Neural progenitor cell (in vitro differentiated cells): ENCODE data around the gene C17orf100. TPM values are rescaled to one million over a fixed set of nuclear protein-coding genes. Genes with fewer than 3 reads are reported as not detected.

Experiments used
- DNase-seq: peaks from one replicate; pipeline ENCODE4 v3.0.0-alpha.2; 2016; ENCODE audit warnings: low spot score
- H2AFZ ChIP-seq: fragments of 200-600 bp; sonication (generic); replicated peaks from 2 replicates; pipeline ENCODE4 v1.6.1; 2016; ENCODE audit warnings: antibody characterized with exemption
- H3F3A ChIP-seq: fragments of 200-600 bp; sonication (generic); 2 replicates; pipeline ENCODE4 v1.6.1; 2016; ENCODE audit warnings: antibody characterized with exemption, low read depth
- H3K27ac ChIP-seq: fragments of 200-600 bp; sonication (generic); 2 replicates; pipeline ENCODE4 v1.5.1; 2016; ENCODE audit warnings: mild to moderate bottlenecking
- H3K27me3 ChIP-seq: fragments of 200-600 bp; sonication (generic); 2 replicates; pipeline ENCODE4 v1.6.1; 2016; ENCODE audit warnings: mild to moderate bottlenecking, moderate library complexity
- H3K36me3 ChIP-seq: fragments of 200-600 bp; sonication (generic); 2 replicates; pipeline ENCODE4 v1.5.1; 2016
- H3K4me1 ChIP-seq: fragments of 200-600 bp; sonication (generic); 2 replicates; pipeline ENCODE4 v1.6.1; 2016; ENCODE audit warnings: mixed run types
- H3K4me2 ChIP-seq: fragments of 200-600 bp; sonication (generic); 2 replicates; pipeline ENCODE4 v1.6.1; 2016
- H3K4me3 ChIP-seq: fragments of 200-600 bp; sonication (generic); 2 replicates; pipeline ENCODE4 v1.5.1; 2016
- H3K79me2 ChIP-seq: fragments of 200-600 bp; sonication (generic); 2 replicates; pipeline ENCODE4 v1.6.1; 2016; ENCODE audit warnings: low read depth
- H3K9ac ChIP-seq: fragments of 200-600 bp; sonication (generic); 2 replicates; pipeline ENCODE4 v1.6.1; 2016
- H3K9me3 ChIP-seq: fragments of 200-600 bp; sonication (generic); 2 replicates; pipeline ENCODE4 v1.5.1; 2016; ENCODE audit warnings: low read depth
- H4K20me1 ChIP-seq: fragments of 200-600 bp; sonication (generic); 2 replicates; pipeline ENCODE4 v1.6.1; 2016; ENCODE audit warnings: low read depth
- H3K27ac Mint-ChIP-seq: 3 replicates; pipeline ENCODE4 v1.8.0; 2021; ENCODE audit warnings: mixed read lengths
- H3K27me3 Mint-ChIP-seq: 2 replicates; pipeline ENCODE4 v1.8.0; 2022; ENCODE audit warnings: low read depth, mild to moderate bottlenecking, inconsistent platforms, moderate library complexity, mixed read lengths; ENCODE audit not compliant: insufficient read depth
- H3K36me3 Mint-ChIP-seq: 3 replicates; pipeline ENCODE4 v1.8.0; 2021; ENCODE audit warnings: mixed read lengths
- H3K4me1 Mint-ChIP-seq: 3 replicates; pipeline ENCODE4 v1.8.0; 2021; ENCODE audit warnings: mixed read lengths
- H3K4me3 Mint-ChIP-seq: 3 replicates; pipeline ENCODE4 v1.8.0; 2021; ENCODE audit warnings: mild to moderate bottlenecking, moderate library complexity, mixed read lengths
- H3K9me3 Mint-ChIP-seq: 3 replicates; pipeline ENCODE4 v1.8.0; 2020; ENCODE audit warnings: mixed read lengths
- EZH2 ChIP-seq: fragments of 200-600 bp; sonication (generic); IDR thresholded peaks from 2 replicates; pipeline ENCODE4 v1.6.1; 2017; ENCODE audit warnings: antibody characterized with exemption, mild to moderate bottlenecking, moderate library complexity
- EZH2phosphoT487 ChIP-seq: fragments of 200-600 bp; sonication (generic); IDR thresholded peaks from 2 replicates; pipeline ENCODE4 v1.6.1; 2017; ENCODE audit warnings: antibody characterized with exemption
- total RNA-seq: library from RNA; depleted of rRNA; stranded (reverse); fragments of >200 nt; gene quantifications from 2 replicates; pipeline ENCODE4 v1.2.3, GENCODE V29; 2015; ENCODE audit warnings: low replicate concordance
- TF ChIP-seq, protein P1 (sequence below): fragments of 200-600 bp; sonication (generic); IDR thresholded peaks from 2 replicates; pipeline ENCODE4 v1.5.1; 2017; ENCODE audit warnings: antibody characterized with exemption, mild to moderate bottlenecking

The C17orf100 gene
- total RNA-seq, 1 donor from 2014 or later = 3.8 TPM

DNA sequence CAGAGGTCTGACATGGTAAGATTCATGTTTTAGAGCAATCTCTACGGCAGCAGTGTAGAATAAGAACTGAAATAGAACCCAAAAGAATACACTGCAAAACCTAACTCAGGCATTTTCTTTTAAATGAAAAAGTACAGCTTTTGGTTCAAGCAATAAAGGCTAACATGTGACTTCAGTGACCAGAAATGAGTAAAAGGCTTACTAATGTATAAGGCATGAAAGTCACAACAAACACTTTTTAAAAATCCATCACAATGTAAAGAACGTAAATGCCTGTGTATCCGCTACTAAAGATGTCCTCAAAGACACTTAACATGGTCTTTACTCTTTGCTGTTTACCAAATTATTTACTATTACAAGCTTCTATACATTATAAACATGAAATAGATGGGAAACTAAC, 27.6 kb upstream of the C17orf100 start:
- no peak overlapping the region for H3K9ac ChIP-seq
- H3K36me3 ChIP-seq = no peaks in the 10 kb centered on the region

DNA sequence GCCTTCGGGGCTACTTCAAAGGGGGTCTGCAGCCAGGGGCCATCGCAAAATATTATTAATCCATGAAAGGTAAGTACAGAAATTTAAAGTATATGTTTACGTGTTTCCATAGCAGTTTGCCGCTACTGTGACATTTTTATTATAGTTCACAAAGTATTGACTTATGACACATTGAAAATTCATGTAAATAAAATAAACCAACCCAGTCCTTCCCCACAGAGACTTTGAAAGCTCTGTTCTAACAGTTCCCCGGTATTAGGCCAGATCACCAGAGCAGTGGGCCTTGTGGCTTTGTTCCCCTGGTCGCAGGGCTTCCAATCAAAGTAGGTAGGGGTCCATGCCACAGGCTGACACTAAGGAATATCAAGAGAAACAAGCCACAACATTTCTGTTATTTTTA, 24.9 kb upstream of the C17orf100 start:
- Histone ChIP-seq H3K4me3 (no peak overlapping the region), H3K9ac (no peak overlapping the region), H3K4me2 (no peak overlapping the region), H4K20me1 (no peaks in the 10 kb centered on the region), H3K36me3 (peaks cover 6% of the 10 kb centered on the region), H3K79me2 (peaks cover 2% of the 10 kb centered on the region), H3K27ac (no peak overlapping the region), H2AFZ (no peak overlapping the region), H3K4me1 (no peaks in the 10 kb centered on the region), H3K9me3 (no peaks in the 10 kb centered on the region), H3K27me3 (no peaks in the 10 kb centered on the region), H3F3A (no peaks in the 10 kb centered on the region)
- no peak overlapping the region for H3K27ac Mint-ChIP-seq
- no peak overlapping the region for H3K4me3 Mint-ChIP-seq
- TF ChIP-seq, protein P1, sequence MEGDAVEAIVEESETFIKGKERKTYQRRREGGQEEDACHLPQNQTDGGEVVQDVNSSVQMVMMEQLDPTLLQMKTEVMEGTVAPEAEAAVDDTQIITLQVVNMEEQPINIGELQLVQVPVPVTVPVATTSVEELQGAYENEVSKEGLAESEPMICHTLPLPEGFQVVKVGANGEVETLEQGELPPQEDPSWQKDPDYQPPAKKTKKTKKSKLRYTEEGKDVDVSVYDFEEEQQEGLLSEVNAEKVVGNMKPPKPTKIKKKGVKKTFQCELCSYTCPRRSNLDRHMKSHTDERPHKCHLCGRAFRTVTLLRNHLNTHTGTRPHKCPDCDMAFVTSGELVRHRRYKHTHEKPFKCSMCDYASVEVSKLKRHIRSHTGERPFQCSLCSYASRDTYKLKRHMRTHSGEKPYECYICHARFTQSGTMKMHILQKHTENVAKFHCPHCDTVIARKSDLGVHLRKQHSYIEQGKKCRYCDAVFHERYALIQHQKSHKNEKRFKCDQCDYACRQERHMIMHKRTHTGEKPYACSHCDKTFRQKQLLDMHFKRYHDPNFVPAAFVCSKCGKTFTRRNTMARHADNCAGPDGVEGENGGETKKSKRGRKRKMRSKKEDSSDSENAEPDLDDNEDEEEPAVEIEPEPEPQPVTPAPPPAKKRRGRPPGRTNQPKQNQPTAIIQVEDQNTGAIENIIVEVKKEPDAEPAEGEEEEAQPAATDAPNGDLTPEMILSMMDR = no peak
- no peak for TF ChIP-seq EZH2phosphoT487
- no peak for DNase-seq
- no peaks in the 10 kb centered on the region for H3K9me3 Mint-ChIP-seq
- peaks cover 19% of the 10 kb centered on the region for H3K36me3 Mint-ChIP-seq
- no peaks in the 10 kb centered on the region for H3K4me1 Mint-ChIP-seq
- no peaks in the 10 kb centered on the region for H3K27me3 Mint-ChIP-seq

More for the DNA sequence above, 27.6 kb upstream of the C17orf100 start:
- H3K4me1 ChIP-seq = no peaks in the 10 kb centered on the region
- H3K79me2 ChIP-seq = no peaks in the 10 kb centered on the region
- H3F3A ChIP-seq = no peaks in the 10 kb centered on the region
- H3K4me1 Mint-ChIP-seq = no peaks in the 10 kb centered on the region
- TF ChIP-seq, protein P1 = no peak
- TF ChIP-seq EZH2 = no peak
- TF ChIP-seq EZH2phosphoT487 = no peak
- DNase-seq = no peak
- H3K4me3 Mint-ChIP-seq = no peak overlapping the region
- H3K4me2 ChIP-seq = no peak overlapping the region
- peaks cover 12% of the 10 kb centered on the region for H3K36me3 Mint-ChIP-seq
- no peak overlapping the region for H2AFZ ChIP-seq
- H3K9me3 Mint-ChIP-seq = no peaks in the 10 kb centered on the region
- H3K27ac ChIP-seq = no peak overlapping the region
- no peaks in the 10 kb centered on the region for H4K20me1 ChIP-seq
- no peaks in the 10 kb centered on the region for H3K27me3 ChIP-seq
- H3K9me3 ChIP-seq = no peaks in the 10 kb centered on the region
- H3K4me3 ChIP-seq = no peak overlapping the region
- H3K27me3 Mint-ChIP-seq = no peaks in the 10 kb centered on the region
- no peak overlapping the region for H3K27ac Mint-ChIP-seq

DNA sequence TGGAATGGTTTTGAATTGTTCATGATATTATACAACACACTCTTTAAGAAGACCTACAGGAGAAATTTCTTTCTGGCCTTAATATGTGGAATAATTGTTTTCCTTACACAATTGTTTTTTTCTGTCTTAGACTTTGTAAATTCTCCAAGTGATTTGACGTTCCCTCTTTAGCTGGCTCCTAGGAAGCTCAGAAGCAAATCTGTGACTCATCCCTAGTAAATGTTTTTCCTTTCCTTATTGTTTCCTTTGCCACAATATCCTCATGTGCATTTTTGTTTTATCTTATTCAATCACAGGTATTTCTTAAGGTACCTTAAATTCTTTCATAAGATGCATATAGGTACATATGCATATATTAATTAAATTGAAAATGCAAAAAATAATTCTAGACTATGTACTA, 24.5 kb upstream of the C17orf100 start:
- Mint-ChIP-seq H3K4me1 (no peaks in the 10 kb centered on the region), H3K27me3 (no peaks in the 10 kb centered on the region), H3K4me3 (no peak overlapping the region), H3K9me3 (no peaks in the 10 kb centered on the region), H3K36me3 (peaks cover 19% of the 10 kb centered on the region), H3K27ac (no peak overlapping the region)
- Histone ChIP-seq H3K36me3 (peaks cover 6% of the 10 kb centered on the region), H3K79me2 (peaks cover 2% of the 10 kb centered on the region), H3K9me3 (no peaks in the 10 kb centered on the region), H3K27ac (no peak overlapping the region), H2AFZ (no peak overlapping the region), H3K4me2 (no peak overlapping the region), H4K20me1 (no peaks in the 10 kb centered on the region), H3K27me3 (no peaks in the 10 kb centered on the region), H3K4me3 (no peak overlapping the region), H3F3A (no peaks in the 10 kb centered on the region), H3K9ac (no peak overlapping the region), H3K4me1 (no peaks in the 10 kb centered on the region)
- no peak for DNase-seq
- TF ChIP-seq EZH2 (no peak), EZH2phosphoT487 (no peak)
- TF ChIP-seq, protein P1 = no peak
